Measurements from ENCODE around the gene DUSP16.

DUSP16 gene

GRCh38 chr12:12460935-12461922 lies 101.4 kb downstream of the DUSP16 start:
- H3K4me3 Mint-ChIP-seq: no peak overlapping the region
- H3K36me3 Mint-ChIP-seq: peaks cover 14% of the 10 kb centered on the region
- H3K27me3 Mint-ChIP-seq: no peaks in the 10 kb centered on the region
- DNase-seq (ENCODE audit: low spot score in 2 of 2) (no peak), ATAC-seq (ENCODE audit: low read depth) (no peak)
- no peaks in the 10 kb centered on the region for H3K9me3 Mint-ChIP-seq
- peaks cover 8% of the 10 kb centered on the region for H3K4me1 Mint-ChIP-seq
- no peak overlapping the region for H3K27ac Mint-ChIP-seq

- H3K27ac Mint-ChIP-seq: no peak overlapping the region
- DNase-seq (ENCODE audit: low spot score in 2 of 2) (no peak), ATAC-seq (ENCODE audit: low read depth) (no peak)
- no peaks in the 10 kb centered on the region for H3K9me3 Mint-ChIP-seq
- no peak overlapping the region for H3K4me3 Mint-ChIP-seq
- no peaks in the 10 kb centered on the region for H3K27me3 Mint-ChIP-seq
- peaks cover 3% of the 10 kb centered on the region for H3K4me1 Mint-ChIP-seq
- H3K36me3 Mint-ChIP-seq: peaks cover 5% of the 10 kb centered on the region
Observed at GRCh38 chr12:12456637-12457036, 106.0 kb downstream of the DUSP16 start.

GRCh38 chr12:12454315-12454714 lies 108.3 kb downstream of the DUSP16 start:
- H3K36me3 Mint-ChIP-seq: peaks cover 10% of the 10 kb centered on the region
- no peaks in the 10 kb centered on the region for H3K4me1 Mint-ChIP-seq
- no peaks in the 10 kb centered on the region for H3K27me3 Mint-ChIP-seq
- DNase-seq (ENCODE audit: low spot score in 2 of 2) (no peak), ATAC-seq (ENCODE audit: low read depth) (no peak)
- H3K9me3 Mint-ChIP-seq: no peaks in the 10 kb centered on the region
- no peak overlapping the region for H3K4me3 Mint-ChIP-seq
- no peak overlapping the region for H3K27ac Mint-ChIP-seq

- Mint-ChIP-seq H3K27me3 (no peaks in the 10 kb centered on the region), H3K36me3 (peaks cover 11% of the 10 kb centered on the region), H3K9me3 (no peaks in the 10 kb centered on the region), H3K27ac (no peak overlapping the region), H3K4me3 (no peak overlapping the region), H3K4me1 (no peaks in the 10 kb centered on the region)
- DNase-seq (ENCODE audit: low spot score in 2 of 2) (no peak), ATAC-seq (ENCODE audit: low read depth) (no peak)
Observed at GRCh38 chr12:12453635-12454034, 109.0 kb downstream of the DUSP16 start.

- Mint-ChIP-seq H3K4me1 (no peaks in the 10 kb centered on the region), H3K9me3 (no peaks in the 10 kb centered on the region), H3K36me3 (peaks cover 11% of the 10 kb centered on the region), H3K4me3 (no peak overlapping the region), H3K27me3 (no peaks in the 10 kb centered on the region), H3K27ac (no peak overlapping the region)
- no peak for DNase-seq (ENCODE audit: low spot score in 2 of 2)
- ATAC-seq (ENCODE audit: low read depth): no peak
Observed at GRCh38 chr12:12452326-12452902, 110.2 kb downstream of the DUSP16 start.

- H3K36me3 Mint-ChIP-seq: peaks cover 14% of the 10 kb centered on the region
- H3K27ac Mint-ChIP-seq: no peak overlapping the region
- peaks cover 3% of the 10 kb centered on the region for H3K4me1 Mint-ChIP-seq
- H3K4me3 Mint-ChIP-seq: no peak overlapping the region
- H3K9me3 Mint-ChIP-seq: no peaks in the 10 kb centered on the region
- ATAC-seq (ENCODE audit: low read depth) (no peak), DNase-seq (ENCODE audit: low spot score in 2 of 2) (no peak)
- no peaks in the 10 kb centered on the region for H3K27me3 Mint-ChIP-seq
Observed at GRCh38 chr12:12451098-12451497, 111.6 kb downstream of the DUSP16 start.

- Mint-ChIP-seq H3K4me1 (peaks cover 3% of the 10 kb centered on the region), H3K9me3 (no peaks in the 10 kb centered on the region), H3K4me3 (no peak overlapping the region), H3K27me3 (no peaks in the 10 kb centered on the region), H3K36me3 (peaks cover 14% of the 10 kb centered on the region), H3K27ac (no peak overlapping the region)
- no peak for DNase-seq (ENCODE audit: low spot score in 2 of 2)
- ATAC-seq (ENCODE audit: low read depth): no peak
Observed at GRCh38 chr12:12450043-12450471, 112.6 kb downstream of the DUSP16 start.

GRCh38 chr12:12449533-12450025 lies 113.1 kb downstream of the DUSP16 start:
- H3K4me1 Mint-ChIP-seq: peaks cover 3% of the 10 kb centered on the region
- no peak for DNase-seq (ENCODE audit: low spot score in 2 of 2)
- no peak overlapping the region for H3K4me3 Mint-ChIP-seq
- no peak for ATAC-seq (ENCODE audit: low read depth)
- no peaks in the 10 kb centered on the region for H3K9me3 Mint-ChIP-seq
- H3K27me3 Mint-ChIP-seq: no peaks in the 10 kb centered on the region
- no peak overlapping the region for H3K27ac Mint-ChIP-seq
- H3K36me3 Mint-ChIP-seq: peaks cover 14% of the 10 kb centered on the region

GRCh38 chr12:12447837-12448236 lies 114.8 kb downstream of the DUSP16 start:
- Mint-ChIP-seq H3K9me3 (no peaks in the 10 kb centered on the region), H3K4me1 (peaks cover 3% of the 10 kb centered on the region), H3K4me3 (no peak overlapping the region), H3K27me3 (no peaks in the 10 kb centered on the region), H3K27ac (no peak overlapping the region), H3K36me3 (peaks cover 13% of the 10 kb centered on the region)
- no peak for DNase-seq (ENCODE audit: low spot score in 2 of 2)
- no peak for ATAC-seq (ENCODE audit: low read depth)

- no peak for DNase-seq (ENCODE audit: low spot score in 2 of 2)
- no peak overlapping the region for H3K27ac Mint-ChIP-seq
- no peaks in the 10 kb centered on the region for H3K27me3 Mint-ChIP-seq
- no peak for ATAC-seq (ENCODE audit: low read depth)
- no peaks in the 10 kb centered on the region for H3K9me3 Mint-ChIP-seq
- peaks cover 3% of the 10 kb centered on the region for H3K4me1 Mint-ChIP-seq
- no peak overlapping the region for H3K4me3 Mint-ChIP-seq
- H3K36me3 Mint-ChIP-seq: peaks cover 13% of the 10 kb centered on the region
Observed at GRCh38 chr12:12447236-12447635, 115.4 kb downstream of the DUSP16 start.

- no peak for DNase-seq (ENCODE audit: low spot score in 2 of 2)
- Mint-ChIP-seq H3K27ac (no peak overlapping the region), H3K4me3 (no peak overlapping the region), H3K9me3 (no peaks in the 10 kb centered on the region), H3K4me1 (peaks cover 3% of the 10 kb centered on the region), H3K27me3 (no peaks in the 10 kb centered on the region), H3K36me3 (peaks cover 13% of the 10 kb centered on the region)
- no peak for ATAC-seq (ENCODE audit: low read depth)
Observed at GRCh38 chr12:12446786-12447185, 115.9 kb downstream of the DUSP16 start.

- Mint-ChIP-seq H3K36me3 (peaks cover 12% of the 10 kb centered on the region), H3K9me3 (no peaks in the 10 kb centered on the region), H3K27ac (no peak overlapping the region), H3K4me1 (peaks cover 4% of the 10 kb centered on the region), H3K27me3 (no peaks in the 10 kb centered on the region), H3K4me3 (no peak overlapping the region)
- DNase-seq (ENCODE audit: low spot score in 2 of 2) (no peak), ATAC-seq (ENCODE audit: low read depth) (no peak)
Observed at GRCh38 chr12:12445882-12446181, 116.8 kb downstream of the DUSP16 start.

GRCh38 chr12:12445165-12445881 lies 117.3 kb downstream of the DUSP16 start:
- no peaks in the 10 kb centered on the region for H3K27me3 Mint-ChIP-seq

GRCh38 chr12:12443431-12443878 lies 119.2 kb downstream of the DUSP16 start:
- ATAC-seq (ENCODE audit: low read depth) (no peak), DNase-seq (ENCODE audit: low spot score in 2 of 2) (no peak)
- Mint-ChIP-seq H3K9me3 (no peaks in the 10 kb centered on the region), H3K36me3 (peaks cover 11% of the 10 kb centered on the region), H3K27me3 (no peaks in the 10 kb centered on the region), H3K27ac (no peak overlapping the region), H3K4me3 (no peak overlapping the region), H3K4me1 (peaks cover 6% of the 10 kb centered on the region)

More at GRCh38 chr12:12445165-12445881, 117.3 kb downstream of the DUSP16 start:
- peaks cover 14% of the 10 kb centered on the region for H3K36me3 Mint-ChIP-seq
- H3K9me3 Mint-ChIP-seq: no peaks in the 10 kb centered on the region
- H3K27ac Mint-ChIP-seq: no peak overlapping the region
- ATAC-seq (ENCODE audit: low read depth) (no peak), DNase-seq (ENCODE audit: low spot score in 2 of 2) (no peak)
- H3K4me3 Mint-ChIP-seq: no peak overlapping the region
- H3K4me1 Mint-ChIP-seq: peaks cover 6% of the 10 kb centered on the region
